ENCODE results near the gene MALL. TPM values are rescaled to one million over a fixed set of nuclear protein-coding genes. Genes with fewer than 3 reads are reported as not detected.
"Not testable (repeated sequence)": the region's sequence is repeated elsewhere in the genome, so short reads cannot be mapped to it uniquely, and the experiment has no call there.

The MALL gene
- total RNA-seq, 2 donors from 2014 or later, result 18.5 to 40.1 TPM

- no CpG with 5 or more reads among the region's 5 CpGs for WGBS
- intact Hi-C loops (cut with DNase I); DNase-seq (ENCODE audit: low spot score); H3K4me3 ChIP-seq; H3K27me3 ChIP-seq (replicated peaks; ENCODE audit: insufficient read depth); H3K9me3 ChIP-seq; H3K27ac ChIP-seq; H3K36me3 ChIP-seq; H3K4me1 ChIP-seq (replicated peaks): not testable (repeated sequence)
Measured at GRCh38 chr2:110053688-110054087, 61.9 kb downstream of the MALL start.

- H3K36me3 ChIP-seq; H3K4me3 ChIP-seq; intact Hi-C loops (cut with DNase I); H3K4me1 ChIP-seq (replicated peaks); H3K9me3 ChIP-seq; H3K27ac ChIP-seq; H3K27me3 ChIP-seq (replicated peaks; ENCODE audit: insufficient read depth); DNase-seq (ENCODE audit: low spot score): not testable (repeated sequence)
- no CpG with 5 or more reads among the region's 4 CpGs for WGBS
Measured at GRCh38 chr2:110052166-110052565, 63.5 kb downstream of the MALL start.

GRCh38 chr2:110050222-110050621 lies 65.4 kb downstream of the MALL start:
- DNase-seq (ENCODE audit: low spot score); H3K36me3 ChIP-seq; H3K27ac ChIP-seq; H3K4me3 ChIP-seq; H3K4me1 ChIP-seq (replicated peaks); H3K9me3 ChIP-seq; intact Hi-C loops (cut with DNase I); H3K27me3 ChIP-seq (replicated peaks; ENCODE audit: insufficient read depth): not testable (repeated sequence)
- no CpG with 5 or more reads among the region's 5 CpGs for WGBS

- H3K4me1 ChIP-seq (replicated peaks); intact Hi-C loops (cut with DNase I); H3K4me3 ChIP-seq; H3K27ac ChIP-seq; H3K9me3 ChIP-seq; H3K36me3 ChIP-seq; DNase-seq (ENCODE audit: low spot score); H3K27me3 ChIP-seq (replicated peaks; ENCODE audit: insufficient read depth): not testable (repeated sequence)
- WGBS, result 100% methylated on average over 1 of the region's 5 CpGs
Measured at GRCh38 chr2:110049769-110050168, 65.9 kb downstream of the MALL start.

GRCh38 chr2:110048255-110049197 lies 67.1 kb downstream of the MALL start:
- H3K9me3 ChIP-seq; H3K27ac ChIP-seq; DNase-seq (ENCODE audit: low spot score); H3K4me3 ChIP-seq; H3K27me3 ChIP-seq (replicated peaks; ENCODE audit: insufficient read depth); H3K36me3 ChIP-seq; intact Hi-C loops (cut with DNase I); H3K4me1 ChIP-seq (replicated peaks): not testable (repeated sequence)
- 86% methylated on average over 7 of the region's 16 CpGs for WGBS

GRCh38 chr2:110047225-110047624 lies 68.4 kb downstream of the MALL start:
- WGBS, result no CpG with 5 or more reads among the region's 4 CpGs
- DNase-seq (ENCODE audit: low spot score); H3K27ac ChIP-seq; H3K4me1 ChIP-seq (replicated peaks); H3K36me3 ChIP-seq; H3K27me3 ChIP-seq (replicated peaks; ENCODE audit: insufficient read depth); H3K9me3 ChIP-seq; H3K4me3 ChIP-seq; intact Hi-C loops (cut with DNase I): not testable (repeated sequence)

GRCh38 chr2:110041941-110042660 lies 73.5 kb downstream of the MALL start:
- H3K4me1 ChIP-seq (replicated peaks); H3K36me3 ChIP-seq; DNase-seq (ENCODE audit: low spot score); H3K4me3 ChIP-seq; intact Hi-C loops (cut with DNase I); H3K9me3 ChIP-seq; H3K27me3 ChIP-seq (replicated peaks; ENCODE audit: insufficient read depth); H3K27ac ChIP-seq: not testable (repeated sequence)
- no CpG with 5 or more reads among the region's 10 CpGs for WGBS

GRCh38 chr2:110037336-110037735 lies 78.3 kb downstream of the MALL start:
- no CpG with 5 or more reads among the region's 9 CpGs for WGBS
- DNase-seq (ENCODE audit: low spot score), result not testable (repeated sequence)

GRCh38 chr2:110035384-110035783 lies 80.2 kb downstream of the MALL start:
- H3K27me3 ChIP-seq (replicated peaks; ENCODE audit: insufficient read depth); H3K4me3 ChIP-seq; DNase-seq (ENCODE audit: low spot score); H3K36me3 ChIP-seq; H3K27ac ChIP-seq; H3K4me1 ChIP-seq (replicated peaks); intact Hi-C loops (cut with DNase I); H3K9me3 ChIP-seq: not testable (repeated sequence)
- no CpG with 5 or more reads among the region's 6 CpGs for WGBS

More at GRCh38 chr2:110037336-110037735, 78.3 kb downstream of the MALL start:
- H3K9me3 ChIP-seq; H3K4me3 ChIP-seq; H3K27me3 ChIP-seq (replicated peaks; ENCODE audit: insufficient read depth); H3K4me1 ChIP-seq (replicated peaks); intact Hi-C loops (cut with DNase I); H3K36me3 ChIP-seq; H3K27ac ChIP-seq: not testable (repeated sequence)

- WGBS, result 87% methylated on average over 5 of the region's 10 CpGs
- H3K36me3 ChIP-seq; DNase-seq (ENCODE audit: low spot score); H3K27ac ChIP-seq; H3K27me3 ChIP-seq (replicated peaks; ENCODE audit: insufficient read depth); H3K4me1 ChIP-seq (replicated peaks); intact Hi-C loops (cut with DNase I); H3K4me3 ChIP-seq; H3K9me3 ChIP-seq: not testable (repeated sequence)
Measured at GRCh38 chr2:110034935-110035334, 80.7 kb downstream of the MALL start.

All from prostate gland (tissue), 2 donors.